NB4 (cell line): ENCODE measurements around the gene GPR142.

ENCODE experiments used
- CTCF ChIP-seq: IDR thresholded peaks from one replicate; pipeline ENCODE4 v1.5.1; 2012; ENCODE audit warnings: low read depth, low read length
- MYC ChIP-seq: IDR thresholded peaks from 2 replicates; pipeline ENCODE4 v1.6.1; 2011; ENCODE audit warnings: low read depth, low read length
- POLR2A ChIP-seq: IDR thresholded peaks from 2 replicates; pipeline ENCODE4 v1.6.1; 2011; ENCODE audit warnings: mild to moderate bottlenecking; ENCODE audit not compliant: insufficient read length; ENCODE audit errors: extremely low read depth
- TF ChIP-seq, protein P1 (sequence below): IDR thresholded peaks from 2 replicates; pipeline ENCODE4 v1.6.1; 2011; ENCODE audit warnings: low read depth, low read length

DNA sequence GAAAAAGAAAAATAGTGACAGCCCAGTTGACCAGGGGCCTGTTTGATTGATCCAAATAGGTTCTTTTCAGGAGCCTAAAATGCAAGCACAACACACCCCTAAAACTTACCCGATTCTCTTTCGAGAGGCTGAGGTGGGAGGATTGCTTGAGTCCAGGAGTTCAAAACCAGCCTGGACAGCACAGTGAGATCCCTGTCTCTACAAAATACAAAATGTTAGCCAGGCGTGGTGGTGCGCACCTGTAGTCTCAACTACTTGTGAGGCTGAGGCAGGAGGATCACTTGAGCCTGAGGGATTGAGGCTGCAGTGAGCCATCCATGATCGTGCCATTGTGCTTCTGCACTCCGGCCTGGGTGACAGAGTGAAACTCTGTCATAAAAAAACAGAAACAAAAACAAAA is 42.8 kb upstream of the GPR142 start:
- TF ChIP-seq CTCF (no peak), POLR2A (no peak), MYC (no peak)
- TF ChIP-seq, protein P1, sequence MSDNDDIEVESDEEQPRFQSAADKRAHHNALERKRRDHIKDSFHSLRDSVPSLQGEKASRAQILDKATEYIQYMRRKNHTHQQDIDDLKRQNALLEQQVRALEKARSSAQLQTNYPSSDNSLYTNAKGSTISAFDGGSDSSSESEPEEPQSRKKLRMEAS = no peak
